ENCODE results near the gene DEDD2. TPM values are rescaled to one million over a fixed set of nuclear protein-coding genes. Genes with fewer than 3 reads are reported as not detected.

Gene DEDD2
- total RNA-seq = 18.8 and 20.5 TPM in 2 replicates

GRCh38 chr19:42217520-42218437, at the start of gene DEDD2:
Gene DEDD2 (minus strand): TSS chr19:42217677. CDS start chr19:42217007, 670 bp downstream.

GRCh38 chr19:42254850-42255765, 37.6 kb upstream of the DEDD2 start, which contains the start of gene ERF:
Gene ERF (minus strand): TSS chr19:42255128. CDS start chr19:42254999, 129 bp downstream.

GRCh38 chr19:42242512-42243409, 25.3 kb upstream of the DEDD2 start, which contains the start of gene GSK3A:
Gene GSK3A (minus strand): TSS chr19:42242602. CDS start chr19:42242465, 137 bp downstream.

GRCh38 chr19:42219812-42220750, 2.6 kb upstream of the DEDD2 start, which contains the start of gene ZNF526:
Gene ZNF526 (plus strand): TSS chr19:42220312. CDS start chr19:42224404, 4,092 bp downstream.

Other genes with a start within 250 kb of the DEDD2 start
- under 0.01 TPM in 1 of 2 replicates, not detected in the other for gene ATP1A3, start 223.4 kb downstream of the DEDD2 start, total RNA-seq
- 0.06 TPM in 1 of 2 replicates, not detected in the other for gene GRIK5, start 147.5 kb downstream of the DEDD2 start, total RNA-seq
- gene ZNF574, start 141.5 kb downstream of the DEDD2 start, total RNA-seq = 8.1 and 16.1 TPM in 2 replicates
- gene POU2F2, start 85.2 kb downstream of the DEDD2 start, total RNA-seq = 0.16 and 1.4 TPM in 2 replicates
- 6.0 and 11.6 TPM in 2 replicates for gene ZNF526, start 2.6 kb upstream of the DEDD2 start, total RNA-seq
- gene GSK3A, start 24.9 kb upstream of the DEDD2 start, total RNA-seq = 9.4 and 23.6 TPM in 2 replicates
- 24.6 and 43.7 TPM in 2 replicates for gene ERF, start 37.5 kb upstream of the DEDD2 start, total RNA-seq
- gene CIC, start 51.6 kb upstream of the DEDD2 start, total RNA-seq = 16.2 and 27.6 TPM in 2 replicates
- gene PRR19, start 84.5 kb upstream of the DEDD2 start, total RNA-seq = 0.32 and 0.38 TPM in 2 replicates
- 36.3 and 40.8 TPM in 2 replicates for gene PAFAH1B3, start 84.9 kb upstream of the DEDD2 start, total RNA-seq
- gene TMEM145, start 95.6 kb upstream of the DEDD2 start, total RNA-seq = not detected in 2 replicates
- gene MEGF8, start 108.0 kb upstream of the DEDD2 start, total RNA-seq = 20.2 and 59.2 TPM in 2 replicates
- gene CNFN, start 172.6 kb upstream of the DEDD2 start, total RNA-seq = not detected in 2 replicates
- 8.7 and 9.4 TPM in 2 replicates for gene LIPE, start 209.7 kb upstream of the DEDD2 start, total RNA-seq
- gene CXCL17, start 225.3 kb upstream of the DEDD2 start, total RNA-seq = not detected in 2 replicates

Measured in bladder microvascular endothelial cell (primary cell).